Fibroblast of upper back skin (primary cell): ENCODE data around the gene ZNF138.
"Not testable (repeated sequence)": the region's sequence is repeated elsewhere in the genome, so short reads cannot be mapped to it uniquely, and the experiment has no call there.

Source experiments
- DNase-seq: peaks from one replicate; pipeline ENCODE4 v3.0.0-alpha.2; 2013

The ZNF138 gene

DNA sequence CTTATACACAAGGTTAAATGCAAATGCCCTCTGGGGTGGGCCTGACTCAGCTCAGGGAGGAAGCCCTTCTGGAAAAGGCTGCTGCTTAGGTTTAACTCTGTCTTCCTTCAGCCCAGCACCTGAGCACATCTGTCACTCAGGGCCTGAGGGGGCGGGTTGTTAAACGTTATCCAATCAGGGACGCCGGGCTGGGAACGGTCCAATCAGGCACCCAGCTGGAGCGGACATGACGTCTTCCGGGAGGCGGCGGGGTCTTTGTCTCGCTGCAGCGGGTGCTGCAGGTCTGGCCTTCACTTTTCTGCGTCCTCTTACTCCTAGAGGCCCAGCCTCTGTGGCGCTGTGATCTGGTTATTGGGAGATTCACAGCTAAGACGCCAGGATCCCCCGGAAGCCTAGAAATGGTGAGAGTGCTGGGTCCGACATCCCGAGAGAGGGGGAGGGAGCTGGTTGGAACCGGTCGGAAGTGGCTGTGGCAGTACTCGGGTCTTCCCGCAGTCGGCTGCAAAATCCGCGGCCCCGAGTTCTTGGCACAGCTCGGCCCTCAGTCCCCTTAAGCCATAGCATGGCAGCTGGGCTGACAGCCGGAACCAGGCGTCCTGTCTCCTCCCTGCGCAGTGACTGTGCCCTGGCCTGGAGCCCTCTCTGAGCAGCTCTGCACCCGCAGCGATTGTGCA is at the start of gene ZNF138:
Gene ZNF138, plus strand, starts transcription at position 258 of the 674 bp plus-strand sequence. Its CDS starts 141 bp downstream, at position 399.
- DNase-seq, result peak; percentile 95

DNA sequence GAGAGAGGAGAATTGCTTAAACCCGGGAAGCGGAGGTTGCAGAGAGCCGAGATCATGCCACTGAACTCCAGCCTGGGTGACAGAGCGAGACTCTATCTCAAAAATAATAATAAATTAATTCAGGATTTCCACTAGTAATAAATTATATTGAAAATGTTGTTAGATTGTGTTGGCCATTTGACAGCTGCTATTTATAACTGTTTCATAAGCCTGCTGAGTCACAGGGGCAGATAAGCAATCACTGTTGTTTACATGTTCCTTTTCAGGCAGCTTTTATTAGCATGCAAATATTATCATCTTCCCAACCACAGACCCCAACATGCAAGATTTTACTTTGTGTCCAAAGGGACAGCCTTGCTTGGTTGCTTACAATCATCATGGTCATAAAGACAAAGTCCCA is 49.5 kb upstream of the ZNF138 start:
- DNase-seq, result no peak

DNA sequence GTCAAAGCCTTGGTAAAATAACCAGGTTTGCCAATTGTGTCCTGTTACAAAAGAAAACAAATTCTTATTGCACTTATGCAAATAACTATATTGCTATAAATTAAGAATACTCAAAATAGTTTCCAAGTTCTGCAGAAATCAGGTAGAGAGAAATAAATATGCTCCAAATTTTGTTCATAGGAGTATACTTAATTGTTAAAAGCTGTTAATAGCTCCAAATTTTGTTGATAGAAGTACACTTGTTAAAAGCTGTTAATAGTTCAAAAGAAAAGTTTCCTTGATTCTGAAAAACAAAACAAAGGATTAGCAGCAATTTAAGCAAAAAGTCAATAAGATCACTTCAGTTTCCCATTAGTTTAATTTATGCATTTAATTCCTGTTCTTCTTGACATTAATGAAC is 46.4 kb upstream of the ZNF138 start:
- DNase-seq, result no peak

DNA sequence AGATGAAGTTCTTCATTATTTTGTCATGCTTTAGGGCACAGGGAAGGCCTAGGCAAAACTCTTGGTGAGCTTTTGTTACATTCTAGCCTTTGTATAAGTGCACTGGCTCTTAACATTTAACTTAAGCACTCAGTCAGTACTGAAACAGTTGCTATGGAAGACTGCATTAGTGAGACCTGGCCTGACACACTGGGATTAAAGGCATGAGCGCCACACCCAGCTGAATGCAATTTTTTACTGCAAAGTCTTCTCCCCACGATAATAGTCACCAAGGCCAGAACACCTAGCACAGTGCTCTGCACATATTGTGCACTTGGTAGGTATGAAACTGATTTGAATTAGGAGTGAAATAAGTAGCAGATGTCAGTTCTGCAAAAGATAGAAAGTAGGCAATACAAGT is 41.2 kb upstream of the ZNF138 start:
- no peak for DNase-seq

DNA sequence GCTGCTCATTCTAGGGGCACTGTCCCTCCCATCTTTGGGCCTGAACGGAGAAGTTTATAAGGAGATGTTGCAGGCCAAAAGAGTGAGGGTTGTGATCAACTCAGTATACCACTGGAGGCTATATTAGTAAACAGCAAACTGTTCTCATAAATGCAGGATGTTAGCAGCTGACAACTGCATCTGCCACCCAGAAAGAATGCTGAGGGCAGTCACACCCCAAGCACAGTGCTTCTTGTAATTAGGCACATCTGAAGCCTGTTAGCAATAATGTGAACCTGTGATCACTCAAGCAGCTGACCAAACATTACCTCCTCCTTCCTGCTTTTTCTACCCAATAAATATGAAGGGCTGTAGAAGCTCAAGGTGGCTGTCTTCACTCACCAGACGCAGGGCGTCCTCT is 38.4 kb upstream of the ZNF138 start:
- DNase-seq, result no peak

DNA sequence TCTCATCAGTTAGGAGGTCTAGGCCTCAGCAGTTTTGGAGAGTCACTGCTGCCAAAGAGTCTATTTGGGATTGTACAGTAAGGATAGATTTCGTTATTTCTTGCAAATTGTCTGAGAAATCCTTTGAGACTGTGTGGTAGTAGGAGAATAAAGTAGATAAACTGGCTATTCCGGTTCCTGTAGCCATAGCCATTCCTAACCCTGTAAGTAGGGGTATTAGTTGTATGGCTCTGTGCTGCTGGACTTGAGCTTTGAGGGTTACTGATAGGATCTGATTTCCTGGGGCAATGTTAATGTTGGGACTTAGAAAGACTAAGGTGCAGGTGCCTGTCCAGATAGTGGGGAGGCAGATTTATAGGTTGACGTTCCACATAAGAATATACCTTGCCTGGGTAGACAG is 36.1 kb upstream of the ZNF138 start:
- DNase-seq, result no peak

DNA sequence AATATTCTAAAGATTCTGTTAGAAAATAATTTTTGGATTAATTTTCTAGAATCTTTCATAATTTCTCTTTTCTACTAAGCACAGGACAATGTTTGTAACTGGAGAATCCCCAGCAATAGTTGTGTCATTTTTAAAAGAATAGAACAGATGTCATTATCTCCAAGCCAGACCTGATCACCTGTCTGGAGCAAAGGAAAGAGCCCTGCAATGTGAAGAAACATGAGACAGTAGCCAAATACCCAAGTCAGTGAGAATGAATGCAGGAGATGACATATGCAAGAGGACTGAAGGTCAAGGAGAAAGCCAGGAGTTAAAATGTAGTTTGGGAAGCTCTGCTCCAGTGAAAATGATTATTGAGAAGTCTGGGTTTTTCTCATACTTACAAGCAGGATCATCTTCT is 25.4 kb upstream of the ZNF138 start:
- no peak for DNase-seq

DNA sequence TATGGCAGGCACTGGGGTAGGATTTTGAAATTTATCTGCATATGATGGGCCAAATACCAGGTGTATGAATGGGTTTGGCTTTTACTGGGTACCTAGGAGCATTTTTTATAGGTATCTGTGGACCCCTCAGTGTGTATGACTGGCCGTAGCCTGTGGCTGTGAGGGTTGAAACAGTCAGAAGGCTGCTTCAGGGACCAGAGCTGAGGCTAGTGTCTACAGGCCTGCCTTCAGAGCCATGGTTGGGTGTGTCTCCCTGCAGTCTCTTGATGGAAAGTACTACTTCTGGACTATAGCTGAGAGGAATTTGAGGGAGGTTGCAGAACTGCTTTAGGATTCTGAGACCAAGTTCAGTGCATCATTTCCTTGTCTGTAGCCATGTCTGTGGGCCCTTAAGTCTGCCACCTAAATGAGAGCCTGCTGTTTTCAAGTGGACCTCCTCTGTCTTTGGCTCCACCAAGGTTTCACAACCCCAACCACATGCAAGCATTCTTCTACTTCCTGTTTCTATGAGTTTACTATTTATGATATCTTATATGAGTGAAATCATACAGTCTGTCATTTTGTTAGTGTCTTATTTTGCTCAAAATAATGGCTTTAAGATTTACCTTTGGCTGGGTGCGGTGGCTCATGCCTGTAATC is 19.9 kb upstream of the ZNF138 start:
- no peak for DNase-seq

DNA sequence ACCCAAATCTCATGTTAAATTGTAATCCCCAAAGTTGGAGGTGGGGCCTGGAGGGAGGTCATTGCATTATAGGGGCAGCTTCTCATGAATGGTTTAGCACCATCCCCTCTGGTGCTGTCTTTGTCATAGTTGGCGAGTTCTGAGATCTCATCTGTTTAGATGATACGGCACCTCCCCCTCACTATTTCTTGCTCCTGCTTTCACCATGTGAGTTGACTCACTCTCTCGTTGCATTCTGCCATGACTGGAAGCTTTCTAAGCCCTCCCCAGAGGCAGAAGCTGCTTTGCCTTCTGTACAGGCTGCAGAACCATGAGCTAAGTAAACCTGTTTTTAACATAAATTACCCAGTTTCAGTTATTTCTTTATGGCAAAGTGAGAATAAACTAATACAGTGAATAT is 18.9 kb upstream of the ZNF138 start:
- no peak for DNase-seq

DNA sequence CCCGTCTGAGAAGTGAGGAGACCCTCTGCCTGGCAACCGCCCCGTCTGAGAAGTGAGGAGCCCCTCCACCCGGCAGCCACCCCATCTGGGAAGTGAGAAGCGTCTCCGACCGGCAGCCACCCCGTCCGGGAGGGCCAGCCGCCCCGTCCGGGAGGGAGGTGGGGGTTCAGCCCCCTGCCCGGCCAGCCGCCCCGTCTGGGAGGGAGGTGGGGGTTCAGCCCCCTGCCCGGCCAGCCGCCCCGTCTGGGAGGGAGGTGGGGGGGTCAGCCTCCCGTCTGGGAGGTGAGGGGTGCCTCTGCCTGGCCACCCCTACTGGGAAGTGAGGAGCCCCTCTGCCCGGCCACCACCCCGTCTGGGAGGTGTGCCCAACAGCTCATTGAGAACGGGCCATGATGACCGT is 9.4 kb upstream of the ZNF138 start:
- DNase-seq, result not testable (repeated sequence)

DNA sequence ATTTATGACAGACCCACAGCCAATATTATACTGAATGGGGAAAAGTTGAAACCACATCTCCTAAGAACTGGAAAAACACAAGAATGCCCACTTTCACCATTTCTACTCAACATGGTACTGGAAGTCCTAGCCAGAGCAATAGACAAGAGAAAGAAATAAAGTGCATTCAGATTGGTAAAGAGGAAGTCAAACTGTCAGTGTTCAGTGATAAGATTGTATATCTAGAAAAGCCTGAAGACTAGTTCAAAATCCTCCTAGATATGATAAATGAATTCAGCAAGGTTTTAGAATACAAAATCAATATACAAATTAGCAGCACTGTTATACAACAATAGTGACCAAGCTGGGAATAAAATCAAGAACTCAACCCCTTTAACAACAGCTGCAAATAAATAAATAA is 6.9 kb upstream of the ZNF138 start:
- no peak for DNase-seq

DNA sequence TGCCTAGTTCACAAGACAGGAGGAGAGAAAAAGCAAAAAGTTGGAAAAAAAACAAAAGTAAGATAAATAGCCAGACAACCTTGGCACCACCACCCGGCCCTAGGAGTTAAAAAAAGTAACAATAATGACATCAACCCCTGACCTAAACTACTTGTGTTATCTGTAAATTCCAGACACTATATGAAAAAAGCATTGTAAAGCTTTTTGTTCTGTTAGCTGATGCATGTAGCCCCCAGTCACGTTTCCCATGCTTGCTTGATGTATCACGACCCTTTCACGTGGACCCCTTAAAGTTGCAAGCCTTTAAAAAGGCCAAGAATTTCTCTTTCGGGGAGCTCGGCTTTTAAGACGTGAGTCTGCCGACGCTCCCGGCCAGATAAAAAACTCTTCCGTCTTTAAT is 5.0 kb upstream of the ZNF138 start:
- not testable (repeated sequence) for DNase-seq

DNA sequence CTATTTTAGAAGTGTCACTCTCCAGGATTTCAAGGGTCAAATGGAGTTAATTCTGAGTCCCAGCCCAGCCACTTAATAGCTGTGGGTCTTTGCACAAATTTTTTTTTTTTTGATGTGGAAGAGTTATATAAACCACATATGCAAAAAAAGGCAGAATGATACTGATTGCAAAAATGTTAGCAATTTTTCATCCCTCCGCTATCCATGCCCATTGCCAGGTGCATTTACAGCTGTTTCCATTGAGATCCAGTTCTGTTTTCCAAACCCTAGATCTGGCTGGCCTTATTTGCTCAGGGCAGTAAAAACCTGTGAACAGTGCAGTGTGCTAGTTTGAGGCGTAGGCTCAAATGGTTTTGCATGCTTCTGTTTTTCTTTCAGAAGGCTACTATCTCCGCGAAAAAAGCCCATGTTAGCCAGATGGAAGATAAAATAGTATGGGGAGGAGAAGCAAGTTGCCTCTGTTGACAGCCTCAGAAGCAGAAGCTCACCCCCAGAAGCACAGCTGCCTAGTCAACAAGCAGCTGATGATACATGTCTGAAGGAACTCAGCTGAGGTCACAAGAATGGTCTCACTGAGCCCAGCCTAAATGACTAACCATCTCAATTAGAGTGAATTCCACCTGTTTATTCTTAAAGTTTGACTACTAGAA is 997 bp upstream of the ZNF138 start:
- no peak for DNase-seq

DNA sequence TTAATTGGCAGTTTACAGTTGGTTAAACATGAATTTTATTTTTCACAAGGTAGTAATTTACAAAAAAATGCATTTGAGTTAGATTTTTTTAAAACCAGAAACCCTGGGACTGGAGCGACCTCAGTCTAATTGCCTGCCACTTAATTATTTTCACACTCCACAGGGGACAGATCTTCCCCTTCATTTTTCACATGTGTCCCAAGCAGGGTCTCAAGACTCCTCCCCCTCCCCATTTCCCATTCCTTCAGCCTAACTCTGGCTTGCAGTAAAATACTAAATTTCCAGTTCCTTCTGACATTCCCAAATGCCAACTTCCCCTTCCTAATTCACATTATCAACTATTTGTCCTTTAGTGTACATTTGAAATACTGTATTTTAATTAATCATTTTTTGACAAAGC is 948 bp downstream of the ZNF138 start:
- DNase-seq, result no peak

DNA sequence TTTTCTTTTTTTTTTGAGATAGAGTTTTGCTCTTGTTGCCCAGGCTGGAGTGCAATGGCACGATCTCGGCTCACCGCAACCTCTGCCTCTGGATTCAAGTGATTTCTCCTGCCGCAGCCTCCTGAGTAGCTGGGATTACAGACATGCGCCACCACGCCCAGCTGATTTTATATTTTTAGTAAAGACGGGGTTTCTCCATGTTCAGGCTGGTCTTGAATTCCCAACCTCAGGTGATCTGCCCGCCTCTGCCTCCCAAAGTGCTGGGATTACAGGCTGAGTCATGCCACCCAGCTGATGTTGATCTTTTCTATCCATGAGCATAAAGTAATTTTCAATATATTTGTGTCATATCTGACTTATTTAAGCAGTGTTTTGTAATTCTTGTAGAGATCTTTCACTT is 4.9 kb downstream of the ZNF138 start:
- not testable (repeated sequence) for DNase-seq

DNA sequence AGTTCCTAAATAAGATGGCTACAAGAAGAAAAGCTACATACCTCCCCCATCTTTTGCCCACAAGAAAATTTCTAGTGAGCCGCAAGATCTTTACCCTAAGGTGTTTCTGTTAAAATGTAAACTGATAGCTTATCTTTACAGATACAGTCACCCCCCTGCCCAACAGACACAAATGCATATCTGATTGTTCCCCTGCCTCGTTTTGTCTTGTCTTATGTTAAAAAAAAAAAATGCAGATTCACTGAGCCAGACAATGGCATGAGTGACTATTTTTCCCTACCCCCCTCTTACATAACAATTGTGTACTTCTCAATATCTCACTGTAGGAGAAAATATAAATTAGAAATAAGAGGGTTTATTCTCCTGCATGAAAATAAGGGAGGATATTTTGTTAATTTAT is 8.5 kb downstream of the ZNF138 start:
- no peak for DNase-seq

DNA sequence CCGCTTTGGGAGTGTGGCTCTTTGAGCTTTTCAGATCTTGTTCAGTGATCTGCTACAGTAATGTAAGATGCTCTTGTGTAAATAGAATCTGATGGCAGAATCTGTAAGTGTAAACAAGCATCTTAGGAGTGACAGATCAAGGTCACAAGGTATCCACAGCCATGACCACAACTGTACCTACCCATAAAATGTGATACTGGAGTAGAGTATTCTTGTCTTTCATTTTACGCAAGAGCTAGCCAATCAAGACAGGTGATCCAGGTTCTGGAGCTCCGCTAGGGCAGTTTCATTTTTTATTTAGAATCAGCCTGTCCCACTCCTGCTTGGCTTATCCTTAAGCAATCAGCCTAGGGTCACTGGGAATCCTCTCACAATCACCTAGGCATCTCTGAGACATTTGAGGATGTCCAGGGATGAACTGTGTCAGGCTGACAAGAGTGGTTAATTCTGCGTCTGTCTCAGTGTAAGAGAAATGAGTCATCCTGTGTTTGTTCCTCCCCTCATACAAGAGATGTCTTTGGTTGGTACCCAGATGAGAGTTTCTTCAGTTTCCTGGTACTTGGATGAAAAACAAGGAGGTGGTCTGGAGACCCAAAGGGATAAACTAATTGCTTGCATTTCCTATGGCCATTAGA is 13.6 kb downstream of the ZNF138 start:
- DNase-seq, result no peak

DNA sequence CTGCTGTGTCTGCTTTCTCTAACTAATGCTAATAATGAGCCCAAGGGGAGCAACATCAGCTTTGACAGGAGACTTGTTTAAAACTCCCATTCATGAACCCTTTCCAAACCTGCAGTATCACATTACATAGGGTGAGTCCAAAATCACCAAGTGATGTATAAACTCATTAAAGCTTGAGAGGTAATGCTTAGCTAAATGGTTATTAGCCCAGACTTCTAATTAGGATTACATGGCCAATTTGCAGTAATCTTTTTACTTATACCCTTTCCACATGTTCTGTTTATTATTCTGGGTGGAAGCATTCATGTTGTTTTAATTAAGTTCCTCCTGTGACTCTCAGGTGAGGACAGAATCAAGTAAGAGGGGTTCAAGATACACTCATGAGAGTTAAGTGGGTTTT is 17.5 kb downstream of the ZNF138 start:
- DNase-seq, result no peak

DNA sequence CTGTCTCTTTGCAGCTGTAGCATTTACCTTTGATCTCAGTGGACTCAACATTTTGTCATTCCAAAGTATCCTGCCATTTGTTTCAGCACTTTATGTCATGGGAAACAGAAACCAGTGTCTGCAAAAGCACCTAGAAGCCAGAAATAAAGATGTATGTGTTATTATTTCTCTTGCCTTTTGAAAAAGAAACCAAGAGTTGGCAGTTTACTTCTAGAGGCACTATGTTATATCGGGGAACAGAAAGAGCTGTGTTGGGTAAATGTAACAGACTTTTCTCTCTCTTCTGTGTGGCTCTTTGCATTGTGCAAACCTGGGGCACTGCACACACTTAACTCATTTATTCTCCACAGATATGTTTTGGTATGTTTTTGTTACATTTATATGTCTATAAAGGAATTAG is 36.7 kb downstream of the ZNF138 start:
- no peak for DNase-seq

DNA sequence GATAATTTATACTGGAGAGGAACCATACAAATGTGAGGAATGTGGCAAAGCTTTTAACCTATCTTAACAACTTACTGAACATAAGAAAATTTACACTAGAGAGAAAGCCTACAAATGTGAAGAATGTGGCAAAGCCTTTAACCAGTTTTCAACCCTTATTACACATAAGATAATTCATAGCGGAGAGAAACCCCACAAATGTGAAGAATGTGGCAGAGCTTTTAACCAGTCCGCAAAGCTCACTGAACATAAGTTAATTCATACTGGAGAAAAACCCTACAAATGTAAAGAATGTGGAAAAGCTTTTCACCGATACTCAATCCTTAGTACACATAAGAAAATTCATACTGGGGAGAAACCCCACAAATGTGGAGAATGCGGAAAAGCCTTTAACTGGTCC is 37.9 kb downstream of the ZNF138 start:
- DNase-seq, result no peak

DNA sequence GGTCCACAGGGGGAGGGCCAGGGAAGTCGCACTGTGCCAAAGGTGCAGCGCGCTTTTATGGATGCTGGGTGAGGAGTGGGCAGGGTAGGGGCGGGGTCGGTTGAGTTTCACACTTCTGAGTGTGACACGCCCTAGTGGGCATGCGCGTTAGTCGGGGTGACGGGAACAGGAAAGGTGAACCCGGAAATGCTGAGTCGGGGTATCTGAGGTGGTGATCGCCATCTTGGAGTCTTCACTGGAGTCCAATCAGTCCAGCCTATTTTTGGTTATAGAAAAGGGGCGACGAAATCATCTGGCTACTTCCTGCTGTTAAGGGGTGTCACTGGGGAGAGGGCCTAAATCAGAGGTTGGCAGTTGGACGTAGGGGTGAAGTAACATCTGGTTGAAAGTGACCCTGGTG is 40.8 kb downstream of the ZNF138 start:
- DNase-seq, result no peak

DNA sequence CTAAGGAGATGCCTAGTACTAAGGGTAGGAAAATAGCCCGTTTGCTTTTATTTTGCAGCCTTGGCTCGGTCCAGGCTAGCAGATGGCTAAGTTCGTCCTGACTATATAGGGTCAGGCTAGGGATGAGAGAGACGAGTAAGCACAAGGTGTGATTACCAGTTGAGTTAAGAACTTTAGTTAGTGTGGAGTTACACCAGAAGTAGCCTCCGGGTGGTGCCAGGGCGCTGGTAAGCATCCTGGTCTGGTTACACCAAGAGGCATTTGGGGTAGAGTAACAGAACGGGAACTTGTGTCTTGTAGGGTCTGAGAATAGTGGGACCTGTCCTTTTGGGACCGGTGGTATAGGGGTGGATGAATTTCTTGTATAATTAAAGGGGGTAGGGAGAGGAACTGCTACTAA is 41.6 kb downstream of the ZNF138 start:
- not testable (repeated sequence) for DNase-seq

DNA sequence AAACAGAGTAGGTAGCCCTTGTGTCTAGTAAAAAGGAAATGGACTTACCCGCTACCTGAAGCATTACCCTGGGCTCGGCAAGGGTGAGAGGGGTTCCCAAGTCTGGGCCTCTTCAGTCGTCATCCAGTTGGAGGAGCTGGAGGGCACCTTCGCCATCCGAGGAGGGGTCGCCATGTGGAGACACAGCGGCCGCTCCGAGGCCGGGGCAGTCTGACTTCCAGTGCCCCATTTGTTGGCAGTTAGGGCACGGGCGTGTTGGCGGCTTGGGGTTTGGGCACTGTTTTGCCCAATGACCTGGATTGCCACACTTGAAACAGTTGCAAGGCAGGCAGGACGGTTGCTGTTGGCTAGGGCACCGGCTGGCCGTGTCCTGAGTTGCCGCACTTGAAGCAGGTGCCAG is 43.8 kb downstream of the ZNF138 start:
- DNase-seq, result not testable (repeated sequence)

DNA sequence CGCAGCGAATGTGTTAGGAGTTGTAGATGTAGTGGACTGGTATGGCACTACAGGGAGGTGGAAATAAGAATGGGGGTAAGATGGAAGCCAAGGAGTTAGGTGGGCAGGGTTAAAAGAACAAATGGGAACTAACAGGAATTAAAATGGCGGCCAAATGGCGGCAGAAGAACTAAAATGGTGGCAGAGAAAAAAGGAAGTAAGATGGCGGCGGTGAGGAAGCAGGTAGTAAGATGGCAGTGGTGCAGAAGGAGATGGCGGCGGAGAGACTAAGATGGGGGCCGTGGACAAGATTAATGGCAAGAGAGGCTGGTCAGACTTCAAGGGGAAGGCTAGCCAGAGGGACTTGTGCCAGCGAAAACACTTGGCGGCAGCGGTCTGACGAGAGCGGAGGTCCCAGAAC is 44.5 kb downstream of the ZNF138 start:
- no peak for DNase-seq
